GM12878 (cell line): Measurements from ENCODE around the gene PRF1. TPM values are rescaled to one million over a fixed set of nuclear protein-coding genes. Genes with fewer than 3 reads are reported as not detected.

Source experiments
- BCL11A ChIP-seq: IDR thresholded peaks from 2 replicates; pipeline ENCODE4 v1.6.1; 2011; ENCODE audit warnings: low read depth, low read length
- CBFB ChIP-seq: IDR thresholded peaks from 2 replicates; pipeline ENCODE4 v1.6.1; 2016; ENCODE audit warnings: antibody characterized with exemption, low read depth
- CEBPB ChIP-seq, 2 experiments: fragments of 150-350 bp in 1 of 2; IDR thresholded peaks; 2 replicates each; pipeline ENCODE4 v1.6.1; 2012 to 2014; ENCODE audit warnings: low read depth in 2 of 2, low read length in 2 of 2, borderline replicate concordance in 1 of 2, inconsistent platforms in 1 of 2
- CREB1 ChIP-seq: IDR thresholded peaks from 2 replicates; pipeline ENCODE4 v1.6.1; 2012; ENCODE audit warnings: low read depth, mild to moderate bottlenecking, inconsistent platforms
- EGR1 ChIP-seq, 2 experiments: IDR thresholded peaks; 1 replicate in 1 of 2; 2 replicates in 1 of 2; pipeline ENCODE4 v1.6.1; 2011 to 2012; ENCODE audit warnings: low read depth in 2 of 2, low read length in 2 of 2, borderline replicate concordance in 1 of 2, mild to moderate bottlenecking in 1 of 2, moderate library complexity in 1 of 2
- ETV6 ChIP-seq, 2 experiments: fragments of 450-650 bp in 1 of 2; IDR thresholded peaks in 1 of 2; conservative IDR thresholded peaks in 1 of 2; 2 replicates each; pipeline ENCODE4 v1.6.1; 2014; ENCODE audit warnings: antibody characterized with exemption in 1 of 2, borderline replicate concordance in 1 of 2, low read depth in 1 of 2, mild to moderate bottlenecking in 1 of 2, moderate library complexity in 1 of 2
- FOS ChIP-seq: IDR thresholded peaks from 3 replicates; pipeline ENCODE4 v1.6.1; 2011; ENCODE audit warnings: borderline replicate concordance; ENCODE audit not compliant: insufficient read length; ENCODE audit errors: extremely low read depth
- HCFC1 ChIP-seq: fragments of 150-350 bp; IDR thresholded peaks from 2 replicates; pipeline ENCODE4 v1.6.1; 2014; ENCODE audit warnings: low read length
- IKZF2 ChIP-seq, 2 experiments: fragments of 450-650 bp; IDR thresholded peaks; 2 replicates each; pipeline ENCODE4 v1.6.1; 2017; ENCODE audit warnings: mild to moderate bottlenecking in 2 of 2, moderate library complexity in 2 of 2
- IRF4 ChIP-seq: IDR thresholded peaks from 2 replicates; pipeline ENCODE4 v1.6.1; 2011; ENCODE audit warnings: low read depth, low read length
- MTA3 ChIP-seq: IDR thresholded peaks from 2 replicates; pipeline ENCODE4 v1.6.1; 2012; ENCODE audit warnings: low read length, inconsistent platforms, borderline replicate concordance
- MXI1 ChIP-seq: fragments of 150-350 bp; IDR thresholded peaks from 2 replicates; pipeline ENCODE4 v1.6.1; 2011; ENCODE audit warnings: low read depth, mild to moderate bottlenecking, inconsistent platforms, low read length, improper control_type of control experiment
- NR2F1 ChIP-seq: fragments of 450-650 bp; conservative IDR thresholded peaks from 2 replicates; pipeline ENCODE4 v1.6.1; 2017; ENCODE audit warnings: mild to moderate bottlenecking
- PML ChIP-seq: IDR thresholded peaks from 2 replicates; pipeline ENCODE4 v1.6.1; 2012; ENCODE audit warnings: low read length, inconsistent platforms
- POLR2AphosphoS5 ChIP-seq: IDR thresholded peaks from 2 replicates; pipeline ENCODE4 v1.6.1; 2011; ENCODE audit warnings: mild to moderate bottlenecking, low read length, inconsistent platforms
- RAD21 ChIP-seq: IDR thresholded peaks from 2 replicates; pipeline ENCODE4 v1.6.1; 2011; ENCODE audit warnings: mild to moderate bottlenecking, low read depth, low read length, moderate library complexity; ENCODE audit not compliant: insufficient read depth
- RCOR1 ChIP-seq: conservative IDR thresholded peaks from 2 replicates; pipeline ENCODE4 v1.6.1; 2012; ENCODE audit warnings: low read depth, low read length, improper control_type of control experiment
- SMC3 ChIP-seq: IDR thresholded peaks from 2 replicates; pipeline ENCODE4 v1.6.1; 2011; ENCODE audit warnings: low read length, improper control_type of control experiment, borderline replicate concordance
- SP1 ChIP-seq: IDR thresholded peaks from one replicate; pipeline ENCODE4 v1.6.1; 2011; ENCODE audit warnings: low read depth, low read length
- YY1 ChIP-seq: IDR thresholded peaks from 2 replicates; pipeline ENCODE4 v1.6.1; 2011; ENCODE audit warnings: low read depth, mild to moderate bottlenecking, low read length
- polyA plus RNA-seq, 11 experiments: library from polyadenylated mRNA; depleted of rRNA in 4 of 11; unstranded in 6 of 11; stranded (reverse) in 5 of 11; fragments of >200 nt; fragmentation: Nextera tagmentation in 4 of 11; fragmentation: Illumina TruSeq in 1 of 11; extraction: Ambion mirVana in 4 of 11; extraction: Trizol in 1 of 11; gene quantifications; 1 replicate in 1 of 11; 2 replicates in 10 of 11; pipeline versions ENCODE4 v1.2.1 to v1.2.3, GENCODE V29; 2011 to 2016; ENCODE audit warnings: inconsistent platforms in 2 of 11, missing spikeins in 2 of 11, low read depth in 1 of 11
- total RNA-seq, 4 experiments: library from RNA; depleted of rRNA in 3 of 4; stranded (reverse); fragments of >200 nt in 3 of 4; fragmentation: Illumina TruSeq in 1 of 4; extraction: Trizol in 1 of 4; gene quantifications; 2 replicates each; pipeline versions ENCODE4 v1.2.1 to v1.2.3, GENCODE V29; 2013 to 2021
- TF ChIP-seq, protein P1 (sequence below): fragments of 450-650 bp; IDR thresholded peaks from 2 replicates; pipeline ENCODE4 v1.6.1; 2016; ENCODE audit warnings: mild to moderate bottlenecking, moderate library complexity, borderline replicate concordance
- TF ChIP-seq, protein P2 (sequence below): IDR thresholded peaks from 2 replicates; pipeline ENCODE4 v1.6.1; 2012; ENCODE audit warnings: low read length, inconsistent platforms
- TF ChIP-seq, protein P3 (sequence below): fragments of 450-650 bp; IDR thresholded peaks from 2 replicates; pipeline ENCODE4 v1.6.1; 2014; ENCODE audit warnings: mild to moderate bottlenecking
- TF ChIP-seq, protein P4 (sequence below): fragments of 450-650 bp; IDR thresholded peaks from 2 replicates; pipeline ENCODE4 v1.6.1; 2016; ENCODE audit warnings: mild to moderate bottlenecking

The PRF1 gene
- total and polyA plus RNA-seq, 10 of the 15 experiments (the other 5 are each of a cell fraction or from before 2014, with no cell fraction given): 0.84 to 15.7 (median 1.3) TPM

DNA sequence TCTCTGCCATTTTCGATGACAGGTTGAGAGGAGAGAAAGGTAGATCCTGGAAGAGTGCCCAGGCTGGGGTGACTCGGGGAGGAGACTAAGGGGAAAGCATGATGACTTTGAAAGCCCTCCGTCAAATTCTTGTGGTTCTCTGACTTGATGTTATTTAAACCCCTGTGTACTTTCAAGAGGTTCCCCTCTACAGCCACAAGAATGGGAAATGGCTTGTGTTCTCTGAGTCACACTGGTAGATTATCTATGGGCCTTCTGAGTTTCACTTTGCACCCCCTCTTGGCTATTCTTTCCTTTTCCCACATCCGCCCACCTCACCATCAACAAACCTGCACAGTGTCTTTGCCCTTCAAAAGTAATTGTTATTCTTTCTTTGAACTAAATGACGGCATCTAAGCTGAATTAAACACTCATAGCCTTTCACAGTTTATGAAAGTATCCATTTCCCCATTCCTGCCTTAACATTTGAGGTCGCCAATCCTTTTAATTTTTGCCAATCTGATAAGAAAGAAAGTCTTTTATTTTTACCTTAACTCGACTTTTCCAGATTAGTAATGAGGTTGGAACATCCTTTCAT, 24.1 kb downstream of the PRF1 start (continued):
- TF ChIP-seq, protein P1, sequence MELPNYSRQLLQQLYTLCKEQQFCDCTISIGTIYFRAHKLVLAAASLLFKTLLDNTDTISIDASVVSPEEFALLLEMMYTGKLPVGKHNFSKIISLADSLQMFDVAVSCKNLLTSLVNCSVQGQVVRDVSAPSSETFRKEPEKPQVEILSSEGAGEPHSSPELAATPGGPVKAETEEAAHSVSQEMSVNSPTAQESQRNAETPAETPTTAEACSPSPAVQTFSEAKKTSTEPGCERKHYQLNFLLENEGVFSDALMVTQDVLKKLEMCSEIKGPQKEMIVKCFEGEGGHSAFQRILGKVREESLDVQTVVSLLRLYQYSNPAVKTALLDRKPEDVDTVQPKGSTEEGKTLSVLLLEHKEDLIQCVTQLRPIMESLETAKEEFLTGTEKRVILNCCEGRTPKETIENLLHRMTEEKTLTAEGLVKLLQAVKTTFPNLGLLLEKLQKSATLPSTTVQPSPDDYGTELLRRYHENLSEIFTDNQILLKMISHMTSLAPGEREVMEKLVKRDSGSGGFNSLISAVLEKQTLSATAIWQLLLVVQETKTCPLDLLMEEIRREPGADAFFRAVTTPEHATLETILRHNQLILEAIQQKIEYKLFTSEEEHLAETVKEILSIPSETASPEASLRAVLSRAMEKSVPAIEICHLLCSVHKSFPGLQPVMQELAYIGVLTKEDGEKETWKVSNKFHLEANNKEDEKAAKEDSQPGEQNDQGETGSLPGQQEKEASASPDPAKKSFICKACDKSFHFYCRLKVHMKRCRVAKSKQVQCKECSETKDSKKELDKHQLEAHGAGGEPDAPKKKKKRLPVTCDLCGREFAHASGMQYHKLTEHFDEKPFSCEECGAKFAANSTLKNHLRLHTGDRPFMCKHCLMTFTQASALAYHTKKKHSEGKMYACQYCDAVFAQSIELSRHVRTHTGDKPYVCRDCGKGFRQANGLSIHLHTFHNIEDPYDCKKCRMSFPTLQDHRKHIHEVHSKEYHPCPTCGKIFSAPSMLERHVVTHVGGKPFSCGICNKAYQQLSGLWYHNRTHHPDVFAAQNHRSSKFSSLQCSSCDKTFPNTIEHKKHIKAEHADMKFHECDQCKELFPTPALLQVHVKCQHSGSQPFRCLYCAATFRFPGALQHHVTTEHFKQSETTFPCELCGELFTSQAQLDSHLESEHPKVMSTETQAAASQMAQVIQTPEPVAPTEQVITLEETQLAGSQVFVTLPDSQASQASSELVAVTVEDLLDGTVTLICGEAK: no peak; the same call in 1 of the 2 replicates
- TF ChIP-seq FOS (no peak), MTA3 (peak; percentile 99), RAD21 (no peak), NR2F1 (peak; percentile 76), HCFC1 (no peak), IKZF2 (IDR thresholded peaks at IDR 0.05) (peak; percentile 100), IRF4 (peak; percentile 96), POLR2AphosphoS5 (no peak), SP1 (peak; percentile 83), PML (0 out of 2 replicates have a peak, but pooled peaks have one; percentile 61), CEBPB (IDR thresholded peaks at IDR 0.05; ENCODE audit: borderline replicate concordance in 1 of 2, low read depth in 2 of 2, low read length in 2 of 2) (peak in 1 of 2 experiments; percentile 96; a peak in 2 of 4 replicates), EGR1 (IDR thresholded peaks at IDR 0.05; ENCODE audit: borderline replicate concordance in 1 of 2, low read depth in 2 of 2, low read length in 2 of 2) (peak in 1 of 2 experiments; percentile 85; a peak in 2 of 3 replicates), YY1 (0 out of 2 replicates have a peak, but pooled peaks have one; percentile 47), SMC3 (no peak), ETV6 (conservative IDR thresholded peaks at IDR 0.05 in 1 of 2, IDR thresholded peaks at IDR 0.05 in 1 of 2; ENCODE audit: borderline replicate concordance in 1 of 2, low read depth in 1 of 2) (peak in 1 of 2 experiments; percentile 99; a peak in 2 of 4 replicates), RCOR1 (peak; percentile 92), BCL11A (peak; percentile 92), CREB1 (peak; percentile 58; the same call in 1 of the 2 replicates), CBFB (peak; percentile 89), MXI1 (no peak)
- TF ChIP-seq, protein P2, sequence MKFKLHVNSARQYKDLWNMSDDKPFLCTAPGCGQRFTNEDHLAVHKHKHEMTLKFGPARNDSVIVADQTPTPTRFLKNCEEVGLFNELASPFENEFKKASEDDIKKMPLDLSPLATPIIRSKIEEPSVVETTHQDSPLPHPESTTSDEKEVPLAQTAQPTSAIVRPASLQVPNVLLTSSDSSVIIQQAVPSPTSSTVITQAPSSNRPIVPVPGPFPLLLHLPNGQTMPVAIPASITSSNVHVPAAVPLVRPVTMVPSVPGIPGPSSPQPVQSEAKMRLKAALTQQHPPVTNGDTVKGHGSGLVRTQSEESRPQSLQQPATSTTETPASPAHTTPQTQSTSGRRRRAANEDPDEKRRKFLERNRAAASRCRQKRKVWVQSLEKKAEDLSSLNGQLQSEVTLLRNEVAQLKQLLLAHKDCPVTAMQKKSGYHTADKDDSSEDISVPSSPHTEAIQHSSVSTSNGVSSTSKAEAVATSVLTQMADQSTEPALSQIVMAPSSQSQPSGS: peak; percentile 91
- TF ChIP-seq, protein P3, sequence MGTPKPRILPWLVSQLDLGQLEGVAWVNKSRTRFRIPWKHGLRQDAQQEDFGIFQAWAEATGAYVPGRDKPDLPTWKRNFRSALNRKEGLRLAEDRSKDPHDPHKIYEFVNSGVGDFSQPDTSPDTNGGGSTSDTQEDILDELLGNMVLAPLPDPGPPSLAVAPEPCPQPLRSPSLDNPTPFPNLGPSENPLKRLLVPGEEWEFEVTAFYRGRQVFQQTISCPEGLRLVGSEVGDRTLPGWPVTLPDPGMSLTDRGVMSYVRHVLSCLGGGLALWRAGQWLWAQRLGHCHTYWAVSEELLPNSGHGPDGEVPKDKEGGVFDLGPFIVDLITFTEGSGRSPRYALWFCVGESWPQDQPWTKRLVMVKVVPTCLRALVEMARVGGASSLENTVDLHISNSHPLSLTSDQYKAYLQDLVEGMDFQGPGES: no peak
- TF ChIP-seq, protein P4, sequence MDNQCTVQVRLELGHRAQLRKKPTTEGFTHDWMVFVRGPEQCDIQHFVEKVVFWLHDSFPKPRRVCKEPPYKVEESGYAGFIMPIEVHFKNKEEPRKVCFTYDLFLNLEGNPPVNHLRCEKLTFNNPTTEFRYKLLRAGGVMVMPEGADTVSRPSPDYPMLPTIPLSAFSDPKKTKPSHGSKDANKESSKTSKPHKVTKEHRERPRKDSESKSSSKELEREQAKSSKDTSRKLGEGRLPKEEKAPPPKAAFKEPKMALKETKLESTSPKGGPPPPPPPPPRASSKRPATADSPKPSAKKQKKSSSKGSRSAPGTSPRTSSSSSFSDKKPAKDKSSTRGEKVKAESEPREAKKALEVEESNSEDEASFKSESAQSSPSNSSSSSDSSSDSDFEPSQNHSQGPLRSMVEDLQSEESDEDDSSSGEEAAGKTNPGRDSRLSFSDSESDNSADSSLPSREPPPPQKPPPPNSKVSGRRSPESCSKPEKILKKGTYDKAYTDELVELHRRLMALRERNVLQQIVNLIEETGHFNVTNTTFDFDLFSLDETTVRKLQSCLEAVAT: peak; percentile 88
